NCI-H524 treated with DMSO at 0.1 percent for 48 hours (cell line): ENCODE measurements around the gene ABCB4.
"Not testable (repeated sequence)": the region's sequence is repeated elsewhere in the genome, so short reads cannot be mapped to it uniquely, and the experiment has no call there.

Experiments
- DNase-seq: peaks from one replicate; lab custom pipeline; 2025; lab: John Stamatoyannopoulos, UW

ABCB4 gene

DNA sequence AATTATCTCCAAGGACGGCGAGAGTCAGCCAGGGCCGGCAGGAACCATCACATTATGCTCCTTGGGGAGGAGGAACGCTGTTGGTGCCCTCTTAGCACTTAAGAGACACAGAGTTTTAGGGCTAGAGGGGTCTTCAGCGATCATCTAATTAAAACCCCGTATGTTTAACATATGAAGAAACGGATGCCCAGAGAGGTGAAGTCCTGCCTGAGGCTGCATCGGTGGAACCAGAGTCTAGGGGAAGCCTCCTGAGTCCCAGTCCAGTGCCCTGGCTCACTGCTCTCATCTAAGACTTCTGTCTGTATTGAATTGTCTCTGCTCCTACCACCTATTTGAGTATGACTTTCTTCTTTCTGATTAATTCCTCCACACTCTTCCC is 688 bp upstream of the ABCB4 start:
- DNase-seq: no peak

DNA sequence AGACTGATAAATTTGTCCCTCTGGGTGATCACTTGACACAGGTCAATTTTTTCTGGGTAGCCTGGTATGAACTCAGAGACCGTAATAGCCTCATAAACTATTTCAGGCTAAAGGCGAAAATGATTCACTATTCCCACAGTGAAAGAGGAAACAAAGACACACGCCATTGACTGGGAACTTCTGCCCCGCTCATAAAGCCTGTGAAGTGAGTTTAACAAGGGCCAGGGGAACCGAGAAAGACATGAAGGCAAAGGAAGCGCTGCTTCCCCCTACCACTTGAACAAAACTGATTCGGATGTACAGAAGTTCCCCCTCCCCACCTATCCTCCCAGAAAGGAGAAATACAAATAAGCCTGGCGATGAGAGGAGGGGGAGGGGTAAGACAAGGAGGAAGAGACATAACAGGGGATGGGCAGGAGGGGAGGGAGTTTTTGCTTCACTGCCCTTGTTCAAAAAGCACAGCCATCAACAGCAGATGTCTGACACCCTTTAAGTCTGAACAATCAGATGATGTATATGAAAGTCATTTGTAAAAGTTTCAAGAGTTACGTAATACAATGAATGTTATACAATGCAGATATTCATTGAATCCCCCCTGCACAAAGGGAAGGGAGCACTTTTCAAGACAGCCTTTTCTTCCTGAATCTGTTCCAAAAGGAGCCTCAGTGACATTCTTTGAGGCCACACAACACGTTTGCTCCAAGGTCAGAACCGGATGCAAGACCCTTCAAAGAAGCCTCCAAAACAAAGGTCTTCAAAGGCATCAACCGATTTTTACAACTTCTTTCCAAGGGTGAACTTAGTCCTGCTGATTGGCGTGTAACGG is 734 bp downstream of the ABCB4 start:
- DNase-seq: no peak

DNA sequence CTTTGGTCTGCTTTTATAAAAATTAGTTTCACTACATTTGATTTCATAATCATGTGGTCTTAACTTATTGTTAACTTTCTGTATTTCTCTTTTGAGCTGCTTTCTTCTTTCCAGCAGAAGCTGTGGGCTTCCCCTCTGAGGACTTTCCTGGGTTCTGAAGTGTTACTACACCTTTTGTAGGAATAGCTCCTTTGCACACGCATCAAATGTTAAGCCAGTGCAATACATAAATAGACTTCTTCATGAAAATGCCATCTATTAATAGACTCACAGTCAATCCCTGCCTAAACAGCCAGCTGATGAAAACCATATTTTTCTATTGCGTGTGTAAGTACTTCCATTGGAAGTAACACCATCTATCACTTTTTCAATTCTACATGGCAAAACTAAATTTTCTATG is 1.5 kb downstream of the ABCB4 start:
- DNase-seq: no peak

DNA sequence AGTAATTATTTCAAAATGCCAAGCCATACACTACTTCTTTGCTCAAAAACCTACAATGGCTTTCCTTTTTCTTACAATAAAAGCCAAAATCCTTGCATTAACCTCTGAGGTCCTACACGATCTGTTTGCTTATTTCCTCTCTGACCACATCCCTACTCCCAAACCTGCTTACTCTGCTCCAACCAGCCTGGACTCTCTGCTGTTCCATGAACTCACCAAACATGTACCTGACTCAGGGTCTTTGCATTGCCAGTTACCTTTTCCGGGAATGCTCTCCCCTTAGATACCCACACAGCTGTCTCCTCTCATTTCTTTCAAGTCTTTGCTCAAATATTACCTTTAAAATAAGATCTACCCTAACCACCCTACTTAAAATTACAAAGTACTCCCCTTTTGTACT is 2.3 kb downstream of the ABCB4 start:
- DNase-seq: no peak

DNA sequence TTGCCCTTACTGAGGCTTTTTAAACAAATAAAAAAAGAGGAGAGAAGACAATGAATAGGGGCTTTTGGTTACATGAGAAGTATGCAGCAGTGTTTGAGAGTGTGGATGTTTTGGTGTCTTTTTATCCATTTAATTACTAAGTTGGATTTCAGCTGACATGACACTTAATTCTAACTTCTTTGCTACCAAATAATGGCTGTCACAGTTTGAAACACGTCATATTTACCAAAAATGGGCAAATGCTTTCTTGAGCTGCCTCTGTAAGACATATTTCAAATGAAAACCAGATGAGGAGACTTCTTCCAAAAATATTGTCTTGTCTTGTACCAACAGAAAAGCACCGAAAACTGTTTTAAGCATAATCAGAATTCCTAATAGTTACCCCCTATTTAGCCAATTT is 4.0 kb downstream of the ABCB4 start:
- no peak for DNase-seq

DNA sequence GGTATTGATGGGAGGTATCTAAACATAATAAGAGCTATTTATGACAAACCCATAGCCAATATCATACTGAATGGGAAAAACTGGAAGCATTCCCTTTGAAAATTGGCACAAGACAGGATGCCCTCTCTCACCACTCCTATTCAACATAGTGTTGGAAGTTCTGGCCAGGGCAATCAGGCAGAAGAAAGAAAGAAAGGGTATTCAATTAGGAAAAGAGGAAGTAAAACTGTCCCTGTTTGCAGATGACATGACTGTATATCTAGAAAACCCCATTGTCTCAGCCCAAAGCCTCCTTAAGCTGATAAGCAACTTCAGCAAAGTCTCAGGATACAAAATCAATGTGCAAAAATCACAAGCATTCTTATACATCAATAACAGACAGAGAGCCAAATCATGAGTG is 6.3 kb downstream of the ABCB4 start:
- DNase-seq: not testable (repeated sequence)

DNA sequence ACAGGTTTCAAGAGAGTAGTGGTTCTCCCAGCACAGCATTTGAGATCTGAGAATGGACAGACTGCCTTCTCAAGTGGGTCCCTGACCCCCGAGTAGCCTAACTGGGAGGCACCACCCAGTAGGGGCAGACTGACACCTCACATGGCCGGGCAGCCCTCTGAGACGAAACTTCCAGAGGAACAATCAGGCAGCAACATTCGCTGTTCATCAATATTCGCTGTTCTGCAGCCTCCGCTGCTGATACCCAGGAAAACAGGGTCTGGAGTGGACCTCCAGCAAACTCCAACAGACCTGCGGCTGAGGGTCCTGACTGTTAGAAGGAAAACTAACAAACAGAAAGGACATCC is 10.0 kb downstream of the ABCB4 start:
- not testable (repeated sequence) for DNase-seq

DNA sequence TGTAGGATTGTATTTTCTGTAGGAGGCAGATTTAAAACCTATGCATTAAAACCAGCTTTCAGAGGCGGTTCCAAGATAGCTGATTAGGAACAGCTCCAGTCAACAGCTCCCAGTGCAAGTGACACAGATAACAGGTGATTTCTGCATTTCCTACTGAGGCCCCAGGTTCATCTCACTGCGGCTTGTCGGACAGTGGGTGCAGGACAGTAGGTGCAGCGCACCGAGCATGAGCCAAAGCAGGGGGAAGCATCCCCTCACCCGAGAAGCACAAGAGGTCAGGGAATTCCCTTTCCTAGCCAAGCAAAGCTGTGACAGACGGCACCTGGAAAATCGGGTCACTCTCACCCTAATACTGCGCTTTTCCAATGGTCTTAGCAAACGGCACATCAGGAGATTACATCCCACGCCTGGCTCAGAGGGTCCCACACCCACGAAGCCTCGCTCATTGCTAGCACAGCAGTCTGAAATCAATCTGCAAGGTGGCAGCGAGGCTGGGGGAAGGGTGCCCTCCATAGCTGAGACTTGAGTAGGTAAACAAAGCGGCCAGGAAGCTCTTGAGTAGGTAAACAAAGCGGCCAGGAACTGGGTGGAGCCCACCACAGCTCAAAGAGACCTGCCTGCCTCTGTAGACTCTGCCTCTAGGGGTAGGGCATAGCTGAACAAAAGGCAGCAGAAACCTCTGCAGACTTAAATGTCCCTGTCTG is 10.5 kb downstream of the ABCB4 start:
- not testable (repeated sequence) for DNase-seq

DNA sequence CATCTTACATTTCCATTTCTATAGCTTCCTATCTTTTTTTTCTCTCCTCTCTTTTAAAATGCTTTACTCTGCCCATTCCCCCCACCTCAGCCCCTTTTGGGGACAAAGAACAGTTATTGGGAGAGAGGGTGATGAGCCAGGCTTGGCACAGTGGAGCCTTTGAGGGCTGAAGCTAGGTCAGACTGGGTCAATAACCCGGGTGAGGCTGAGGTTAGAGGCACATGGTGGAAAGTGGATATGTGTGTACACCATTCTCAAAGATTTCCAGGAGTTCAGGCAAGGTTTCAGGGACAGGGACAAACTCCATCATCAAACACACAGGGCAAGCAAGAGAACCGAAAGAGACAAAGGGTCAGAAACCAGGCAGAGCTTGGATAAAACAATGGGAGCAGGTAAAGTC is 11.5 kb downstream of the ABCB4 start:
- DNase-seq: no peak

DNA sequence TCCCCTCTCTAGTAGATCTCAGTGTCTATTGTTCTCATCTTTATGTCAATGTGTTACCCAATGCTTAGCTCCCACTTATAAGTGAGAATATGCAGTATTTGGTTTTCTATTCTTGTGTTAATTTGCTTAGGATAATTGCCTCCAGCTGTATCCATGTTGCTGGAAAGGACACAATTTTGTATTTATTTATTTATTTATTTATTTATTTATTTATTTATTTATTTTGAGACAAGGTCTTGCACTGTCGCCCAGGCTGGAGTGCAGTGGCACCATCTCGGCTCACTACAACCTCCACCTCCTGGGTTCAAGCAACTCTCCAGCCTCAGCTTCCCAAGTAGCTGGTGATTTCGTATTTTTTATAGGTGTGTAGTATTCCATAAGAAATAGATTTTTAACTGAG is 15.0 kb downstream of the ABCB4 start:
- not testable (repeated sequence) for DNase-seq

DNA sequence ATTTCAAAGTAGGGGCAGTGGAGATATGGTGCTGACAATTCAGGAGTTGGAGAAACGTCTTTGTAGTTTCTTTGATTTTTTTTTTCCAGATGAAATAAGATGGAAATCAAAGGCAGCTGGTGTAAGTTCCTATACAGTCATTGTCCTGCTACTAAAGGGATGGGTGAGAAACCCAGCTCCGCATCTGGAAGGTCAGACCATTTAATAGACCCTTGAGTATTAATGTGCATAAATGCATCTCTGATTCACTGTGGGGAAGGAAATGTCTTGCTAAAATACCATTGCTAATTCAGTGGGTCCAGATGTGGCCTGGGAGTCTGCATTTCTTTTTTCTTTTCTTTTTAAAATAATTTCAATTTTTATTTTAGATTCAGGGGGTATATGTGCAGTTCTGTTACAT is 15.5 kb downstream of the ABCB4 start:
- no peak for DNase-seq

DNA sequence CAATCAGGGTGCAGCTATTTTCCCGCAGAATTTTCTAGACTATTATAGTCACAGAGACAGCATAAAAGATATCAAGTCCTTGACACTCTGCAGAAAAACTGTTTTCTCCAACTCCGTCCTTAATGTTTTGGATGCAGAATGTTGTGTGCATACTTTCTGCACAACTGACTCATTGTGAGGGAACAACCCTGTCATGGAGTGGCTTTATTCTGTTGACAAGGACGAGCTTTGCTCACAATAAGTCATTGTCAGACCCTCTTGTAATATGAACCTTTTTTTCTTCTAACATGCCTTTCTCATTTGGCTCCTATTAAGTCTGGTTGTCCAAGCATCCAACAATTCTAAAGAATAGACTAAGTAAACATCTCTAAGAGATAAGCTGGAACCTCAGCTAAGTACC is 17.3 kb downstream of the ABCB4 start:
- no peak for DNase-seq

DNA sequence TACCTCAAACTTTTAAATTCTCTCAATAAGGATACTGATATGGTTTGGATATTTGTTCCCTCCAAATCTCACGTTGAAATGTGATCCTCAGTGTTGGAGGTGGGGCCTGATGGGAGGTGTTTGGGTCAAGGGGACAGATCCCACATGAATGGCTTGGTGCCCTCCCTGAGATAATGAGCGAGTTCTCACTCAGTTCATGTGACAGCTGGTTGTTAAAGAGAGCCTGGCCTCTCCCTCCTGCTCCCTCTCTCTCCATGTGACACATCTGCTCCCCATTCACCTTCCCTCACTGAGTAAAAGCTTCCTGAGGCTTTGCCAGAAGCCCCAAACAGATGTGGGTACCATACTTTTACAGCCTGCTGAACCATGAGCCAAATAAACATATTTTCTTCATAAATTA is 19.2 kb downstream of the ABCB4 start:
- DNase-seq: peak; percentile 83

DNA sequence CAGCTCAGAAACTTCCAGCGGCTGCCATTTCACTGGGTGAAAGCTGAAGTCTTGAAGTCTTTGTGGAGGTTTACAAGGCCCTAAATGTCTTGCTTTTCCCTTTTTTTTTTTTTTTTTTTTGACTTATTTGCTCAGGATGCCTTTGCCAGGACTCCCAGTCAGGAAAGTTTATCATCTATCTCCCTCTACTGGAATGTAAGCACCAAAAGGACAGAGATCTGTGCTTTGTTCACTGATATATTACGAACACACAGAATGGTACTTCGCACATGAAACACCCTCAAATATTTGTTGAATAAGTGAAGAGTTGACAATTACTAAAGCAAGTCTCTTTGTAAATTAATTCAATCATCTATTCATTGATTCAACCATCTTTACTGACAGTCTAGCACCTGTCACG is 23.2 kb downstream of the ABCB4 start:
- DNase-seq: no peak

DNA sequence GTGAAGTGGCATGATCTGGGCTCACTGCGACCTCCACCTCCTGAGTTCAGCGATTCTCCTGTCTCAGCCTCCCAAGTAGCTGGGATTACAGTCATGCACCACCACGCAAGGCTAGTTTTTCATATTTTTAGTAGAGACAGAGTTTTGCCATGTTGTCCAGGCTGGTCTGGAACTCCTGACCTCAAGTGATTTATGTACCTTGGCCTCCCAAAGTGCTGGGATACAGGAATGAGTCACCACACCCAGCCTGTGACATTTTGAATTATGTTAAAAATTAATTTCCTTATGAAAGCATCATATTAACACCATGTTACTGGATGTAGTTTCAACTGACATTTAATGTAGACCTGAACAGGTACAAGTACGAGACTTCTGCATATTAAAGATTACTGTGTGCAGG is 24.3 kb downstream of the ABCB4 start:
- no peak for DNase-seq

DNA sequence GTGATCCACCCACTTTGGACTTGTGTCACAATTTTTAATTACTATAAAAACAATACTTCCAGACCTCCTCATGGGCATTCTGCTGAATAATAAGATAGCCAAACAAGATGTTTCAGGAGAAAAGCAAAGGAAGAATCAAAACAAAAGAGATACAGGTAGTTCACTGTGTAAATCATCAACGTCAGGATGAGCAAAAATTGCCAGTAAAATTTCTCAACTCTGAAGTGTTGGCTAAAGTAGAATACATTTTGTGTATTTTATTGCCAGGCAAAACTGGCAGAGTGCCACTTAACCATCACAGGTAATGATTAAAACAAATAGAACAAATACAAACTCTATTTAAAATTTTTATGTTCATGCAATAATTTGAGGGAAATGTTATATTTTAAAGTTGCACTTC is 24.8 kb downstream of the ABCB4 start:
- DNase-seq: no peak

DNA sequence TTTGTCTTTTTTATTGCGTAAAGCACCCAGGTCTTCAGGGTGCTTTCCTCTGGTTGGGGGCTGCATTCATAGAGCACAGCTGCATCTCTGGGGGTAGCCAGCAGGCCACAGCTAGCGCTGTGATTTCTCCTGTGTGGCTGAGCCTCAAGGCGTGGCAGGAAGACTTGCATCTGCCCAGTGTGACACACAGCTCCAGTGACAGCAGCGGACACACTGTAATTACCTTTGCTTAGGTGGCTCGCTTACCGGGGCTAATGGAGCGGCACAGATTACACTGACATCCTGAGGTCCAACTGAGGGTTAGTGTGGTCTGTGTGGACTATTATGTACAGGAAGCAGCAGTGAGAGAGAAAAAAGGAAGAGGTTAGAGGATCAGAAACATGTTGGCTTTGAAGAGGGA is 27.1 kb downstream of the ABCB4 start:
- DNase-seq: no peak

DNA sequence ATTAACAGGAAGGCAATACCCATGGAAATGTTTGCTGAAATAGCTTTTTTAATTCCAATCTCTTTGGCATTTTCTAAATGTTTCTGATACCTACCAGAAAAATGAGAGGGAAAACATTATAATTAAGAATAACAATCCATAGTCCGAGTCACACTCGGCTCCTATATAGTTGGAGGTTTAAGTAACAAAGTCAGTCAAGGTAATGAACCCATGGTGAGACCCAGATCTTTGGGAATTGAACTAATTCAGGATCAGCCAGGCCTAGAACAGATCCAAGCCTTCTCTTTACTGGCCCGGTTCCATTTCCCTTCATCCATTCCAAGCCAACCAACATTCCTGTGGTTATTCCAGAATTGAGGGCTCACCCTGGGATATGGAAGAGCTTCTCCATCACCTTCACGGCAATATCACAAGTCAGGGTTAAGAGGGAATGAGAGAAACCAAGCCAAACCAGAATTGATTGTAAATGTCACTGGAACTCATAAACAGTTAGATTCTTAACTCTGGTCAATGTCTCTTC is 28.3 kb downstream of the ABCB4 start:
- DNase-seq: no peak

DNA sequence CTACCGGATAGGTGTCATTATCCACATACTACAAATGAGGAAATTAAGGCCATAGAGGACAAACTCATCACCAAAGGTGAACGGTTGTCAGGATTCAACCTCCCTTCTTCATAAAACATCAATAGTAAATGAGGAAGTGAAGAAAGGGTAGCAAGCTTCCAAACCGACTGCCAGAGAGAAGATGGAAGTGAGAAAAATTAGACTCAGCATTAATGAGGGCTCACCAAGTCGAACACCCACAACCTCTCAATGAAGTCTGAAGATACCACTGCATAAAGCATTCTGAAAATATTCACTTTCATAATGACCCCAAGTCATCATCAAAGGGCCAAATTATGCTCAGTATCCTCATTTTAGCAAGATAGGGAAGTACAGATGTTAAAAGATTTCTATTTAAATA is 29.6 kb downstream of the ABCB4 start:
- DNase-seq: no peak

DNA sequence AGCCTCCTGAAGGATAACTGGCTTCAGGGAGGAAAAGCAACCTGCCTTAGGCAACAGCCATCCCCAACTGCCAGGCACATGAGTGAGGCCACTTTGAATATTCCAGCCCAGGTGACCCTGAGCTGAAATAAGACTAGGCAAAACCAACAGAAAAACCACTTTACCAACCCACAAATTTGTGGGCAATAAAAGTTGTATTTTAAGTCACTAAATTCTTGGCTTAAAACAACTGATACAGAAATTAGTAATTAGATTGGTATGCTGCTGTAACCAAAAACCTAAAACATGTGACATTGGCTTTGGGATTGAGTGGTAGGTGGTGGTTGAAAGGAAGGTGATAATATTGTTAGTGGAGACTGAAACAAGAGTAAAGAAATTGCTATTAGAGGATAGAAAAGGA is 39.9 kb downstream of the ABCB4 start:
- no peak for DNase-seq

DNA sequence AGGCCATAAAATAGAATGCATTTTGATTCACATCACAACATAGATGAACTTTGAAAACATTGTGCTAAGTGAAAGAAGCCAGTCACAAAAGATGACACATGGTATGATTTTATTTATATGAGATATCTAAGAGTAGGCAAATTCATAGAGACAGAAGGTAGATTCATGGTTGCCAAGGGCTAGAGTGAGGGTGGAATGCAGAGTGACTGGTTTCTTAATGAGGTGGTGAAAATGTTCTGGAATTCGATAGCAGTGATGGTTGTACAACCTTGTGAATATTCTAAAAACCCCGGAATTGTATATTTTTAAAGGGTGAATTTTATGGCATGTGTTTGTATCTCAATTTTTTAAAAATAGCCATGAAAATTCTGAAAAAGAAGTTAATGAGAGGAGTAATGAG is 42.9 kb downstream of the ABCB4 start:
- DNase-seq: no peak

DNA sequence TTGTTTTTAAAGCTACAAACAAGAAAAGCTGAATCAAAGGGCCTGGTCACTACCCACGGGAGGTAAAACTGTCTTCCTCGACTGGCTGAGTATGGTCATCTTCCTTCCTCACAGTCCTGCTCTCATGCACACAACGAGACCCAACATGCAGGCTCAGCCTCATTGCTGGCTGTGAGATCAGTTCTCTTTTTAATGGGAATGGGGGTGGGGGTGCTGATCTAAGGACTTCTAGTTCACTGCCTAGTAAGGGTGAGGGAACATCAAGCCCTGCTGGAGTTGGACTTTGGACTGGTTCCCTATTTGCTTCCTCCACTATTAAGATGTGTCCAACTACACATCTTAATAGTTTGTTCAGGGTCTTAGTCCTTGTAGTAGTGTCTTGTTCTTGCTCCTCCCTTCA is 48.2 kb downstream of the ABCB4 start:
- DNase-seq: no peak

DNA sequence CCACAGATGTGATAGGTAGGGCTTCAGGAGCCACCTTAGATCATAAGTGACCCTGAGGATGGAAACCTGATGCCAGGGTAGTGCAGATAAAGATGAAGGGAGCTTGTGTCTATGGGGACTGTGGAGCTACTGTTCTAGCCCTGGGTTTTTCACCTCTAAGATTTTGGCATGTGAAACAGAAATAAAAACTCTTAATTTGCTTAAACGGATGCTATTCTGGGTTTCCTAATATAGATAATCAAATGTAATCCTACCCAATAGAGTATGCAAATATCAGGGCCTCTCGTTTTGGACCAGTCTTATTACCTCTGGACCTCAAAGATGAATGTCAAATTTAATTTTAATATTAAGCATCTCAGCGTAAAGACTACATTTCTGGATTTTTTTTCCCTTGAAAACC is 49.3 kb downstream of the ABCB4 start:
- DNase-seq: no peak

DNA sequence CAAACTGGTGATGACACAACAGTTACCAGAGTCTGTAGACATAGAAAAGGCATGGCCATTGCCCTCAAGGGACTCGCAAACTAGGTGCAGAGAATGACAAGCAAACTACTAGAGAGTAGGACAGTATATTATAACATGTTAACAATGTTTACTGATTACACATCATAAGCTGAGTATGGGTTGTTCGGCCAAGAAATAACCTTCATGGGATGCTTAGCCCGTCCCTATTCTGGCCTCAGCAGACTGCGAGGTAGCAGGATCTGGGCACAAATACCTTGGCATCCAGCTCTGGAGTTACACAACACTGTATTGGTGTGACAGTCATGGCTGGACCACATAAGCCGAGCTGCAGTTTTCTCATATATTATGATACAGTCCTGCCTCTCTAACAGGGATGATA is 51.4 kb downstream of the ABCB4 start:
- DNase-seq: no peak
